Keratinocyte (primary cell): ENCODE results near the gene FSTL1. TPM values are rescaled to one million over a fixed set of nuclear protein-coding genes. Genes with fewer than 3 reads are reported as not detected.

ENCODE experiments used
- DNase-seq: peaks from one replicate; pipeline ENCODE4 v3.0.0-alpha.2; 2011; ENCODE audit warnings: low read depth, missing footprints, low spot score
- FAIRE-seq: peaks from 2 replicates; lab custom pipeline; 2011; peaks lifted over from hg19 to GRCh38; lab: Jason Lieb, UNC
- H2AFZ ChIP-seq: 2 replicates; pipeline ENCODE4 v1.6.0; 2012; ENCODE audit warnings: low read length, control low read depth, inconsistent platforms; ENCODE audit not compliant: control insufficient read depth
- H3K27ac ChIP-seq: 2 replicates; pipeline ENCODE4 v1.5.1; 2011; ENCODE audit warnings: low read length; ENCODE audit not compliant: control insufficient read depth, insufficient read depth
- H3K27me3 ChIP-seq: 3 replicates; pipeline ENCODE4 v1.6.0; 2011; ENCODE audit warnings: low read length; ENCODE audit not compliant: control insufficient read depth, insufficient read depth; ENCODE audit errors: extremely low read depth
- H3K36me3 ChIP-seq, 2 experiments: 2 replicates in 1 of 2; 3 replicates in 1 of 2; pipeline ENCODE4 v1.5.1; 2011; ENCODE audit warnings: low read length in 2 of 2, mild to moderate bottlenecking in 1 of 2; ENCODE audit not compliant: control insufficient read depth in 2 of 2, insufficient read depth in 2 of 2; ENCODE audit errors: extremely low read depth in 1 of 2
- H3K4me1 ChIP-seq: 3 replicates; pipeline ENCODE4 v1.5.1; 2011; ENCODE audit warnings: low read length; ENCODE audit not compliant: control insufficient read depth, insufficient read depth; ENCODE audit errors: extremely low read depth
- H3K4me2 ChIP-seq: 3 replicates; pipeline ENCODE4 v1.6.0; 2011; ENCODE audit warnings: low read depth, low read length; ENCODE audit not compliant: control insufficient read depth, insufficient read depth; ENCODE audit errors: extremely low read depth
- H3K4me3 ChIP-seq, 3 experiments: fragments of 200-600 bp in 1 of 3; sonication (generic) in 1 of 3; 2 replicates in 2 of 3; 3 replicates in 1 of 3; pipeline ENCODE4 v1.5.1; 2011 to 2016; ENCODE audit warnings: low read length in 3 of 3, mild to moderate bottlenecking in 3 of 3, control low read depth in 2 of 3, inconsistent platforms in 1 of 3, low read depth in 1 of 3, mixed read lengths in 1 of 3, mixed run types in 1 of 3, moderate library complexity in 1 of 3; ENCODE audit not compliant: control insufficient read depth in 2 of 3, insufficient read depth in 2 of 3; ENCODE audit errors: extremely low read depth in 1 of 3
- H3K79me2 ChIP-seq: 2 replicates; pipeline ENCODE4 v1.6.0; 2012; ENCODE audit warnings: low read length; ENCODE audit not compliant: control insufficient read depth, insufficient read depth
- H3K9ac ChIP-seq: 3 replicates; pipeline ENCODE4 v1.6.0; 2011; ENCODE audit warnings: low read length; ENCODE audit not compliant: control insufficient read depth, insufficient read depth; ENCODE audit errors: extremely low read depth
- H3K9me1 ChIP-seq: 3 replicates; pipeline ENCODE4 v1.6.0; 2011; ENCODE audit warnings: low read length; ENCODE audit not compliant: control insufficient read depth, insufficient read depth; ENCODE audit errors: extremely low read depth
- H3K9me3 ChIP-seq: 2 replicates; pipeline ENCODE4 v1.5.1; 2012; ENCODE audit warnings: low read depth, low read length; ENCODE audit not compliant: control insufficient read depth
- H4K20me1 ChIP-seq: 3 replicates; pipeline ENCODE4 v1.6.0; 2011; ENCODE audit warnings: low read length; ENCODE audit not compliant: control insufficient read depth, insufficient read depth; ENCODE audit errors: extremely low read depth
- EZH2 ChIP-seq: IDR thresholded peaks from one replicate; pipeline ENCODE4 v1.6.1; 2012; ENCODE audit warnings: inconsistent platforms, mild to moderate bottlenecking, low read length, moderate library complexity
- dilution Hi-C: fragments of 300-500 bp; cut with MboI; formaldehyde crosslinking; loops from one replicate; pipeline ENCODE4 v1.7.0; 2020; ENCODE audit warnings: low sequenced_read_pairs; ENCODE audit not compliant: extremely low pct_ligation_motif_present
- polyA plus RNA-seq, 5 experiments: library from polyadenylated mRNA; depleted of rRNA in 3 of 5; stranded (reverse) in 3 of 5; stranded (forward) in 1 of 5; unstranded in 1 of 5; fragments of >200 nt; gene quantifications; 1 replicate in 1 of 5; 2 replicates in 3 of 5; 3 replicates in 1 of 5; pipeline versions ENCODE4 v1.2.1 to v1.2.3, GENCODE V29; 2011 to 2012; ENCODE audit warnings: missing spikeins in 2 of 5, low read depth in 1 of 5, low replicate concordance in 1 of 5
- TF ChIP-seq, protein P1 (sequence below), 3 experiments: IDR thresholded peaks in 1 of 3; conservative IDR thresholded peaks in 1 of 3; optimal IDR thresholded peaks in 1 of 3; 2 replicates in 2 of 3; 3 replicates in 1 of 3; pipeline versions ENCODE3 to v1.5.1; 2011; ENCODE audit warnings: low read length in 3 of 3, mild to moderate bottlenecking in 3 of 3, moderate library complexity in 2 of 3, control low read depth in 1 of 3, inconsistent platforms in 1 of 3; ENCODE audit not compliant: insufficient read depth in 2 of 3; ENCODE audit errors: extremely low read depth in 1 of 3

Gene FSTL1
- polyA plus RNA-seq, 1 donor (not counting 4 experiments of a cell fraction or from before 2014, with no cell fraction given) = 59.0 TPM

DNA sequence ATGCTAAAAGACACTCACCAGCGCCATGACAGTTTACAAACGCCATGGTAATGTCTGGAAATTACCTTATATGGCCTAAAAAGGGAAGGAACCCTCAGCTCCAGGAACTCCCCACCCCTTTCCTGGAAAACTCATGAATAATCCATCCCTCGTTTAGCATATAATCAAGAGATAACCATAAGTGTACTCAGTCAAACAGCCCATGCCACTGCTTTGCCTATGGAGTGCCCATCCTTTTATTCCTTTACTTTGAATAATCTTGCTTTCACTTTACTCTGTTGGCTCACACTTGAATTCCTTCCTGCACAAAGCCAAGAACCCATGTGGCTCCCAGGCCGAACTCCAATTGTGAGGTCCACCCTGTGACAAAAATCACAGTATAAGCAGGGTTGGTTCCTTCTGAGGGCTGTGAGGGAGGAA lies 19.1 kb upstream of the FSTL1 start:
- H3K4me2 ChIP-seq = peak overlapping the region; percentile 67
- H3K79me2 ChIP-seq = no peaks in the 10 kb centered on the region
- H3K9ac ChIP-seq = no peak overlapping the region
- no peak for DNase-seq
- peak overlapping the region in 1 of 3 experiments; percentile 22 for H3K4me3 ChIP-seq
- no peaks in the 10 kb centered on the region for H3K9me3 ChIP-seq
- H3K9me1 ChIP-seq = no peaks in the 10 kb centered on the region
- FAIRE-seq = no peak
- peak overlapping the region; percentile 50 for H3K27ac ChIP-seq
- peak overlapping the region; percentile 34 for H2AFZ ChIP-seq
- H3K27me3 ChIP-seq = no peaks in the 10 kb centered on the region
- dilution Hi-C loops = no loop called here
- no peaks in the 10 kb centered on the region for H4K20me1 ChIP-seq
- TF ChIP-seq, protein P1, sequence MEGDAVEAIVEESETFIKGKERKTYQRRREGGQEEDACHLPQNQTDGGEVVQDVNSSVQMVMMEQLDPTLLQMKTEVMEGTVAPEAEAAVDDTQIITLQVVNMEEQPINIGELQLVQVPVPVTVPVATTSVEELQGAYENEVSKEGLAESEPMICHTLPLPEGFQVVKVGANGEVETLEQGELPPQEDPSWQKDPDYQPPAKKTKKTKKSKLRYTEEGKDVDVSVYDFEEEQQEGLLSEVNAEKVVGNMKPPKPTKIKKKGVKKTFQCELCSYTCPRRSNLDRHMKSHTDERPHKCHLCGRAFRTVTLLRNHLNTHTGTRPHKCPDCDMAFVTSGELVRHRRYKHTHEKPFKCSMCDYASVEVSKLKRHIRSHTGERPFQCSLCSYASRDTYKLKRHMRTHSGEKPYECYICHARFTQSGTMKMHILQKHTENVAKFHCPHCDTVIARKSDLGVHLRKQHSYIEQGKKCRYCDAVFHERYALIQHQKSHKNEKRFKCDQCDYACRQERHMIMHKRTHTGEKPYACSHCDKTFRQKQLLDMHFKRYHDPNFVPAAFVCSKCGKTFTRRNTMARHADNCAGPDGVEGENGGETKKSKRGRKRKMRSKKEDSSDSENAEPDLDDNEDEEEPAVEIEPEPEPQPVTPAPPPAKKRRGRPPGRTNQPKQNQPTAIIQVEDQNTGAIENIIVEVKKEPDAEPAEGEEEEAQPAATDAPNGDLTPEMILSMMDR (optimal IDR thresholded peaks at IDR 0.05 in 1 of 3, IDR thresholded peaks at IDR 0.05 in 1 of 3, conservative IDR thresholded peaks at IDR 0.05 in 1 of 3; ENCODE audit: extremely low read depth in 1 of 3, insufficient read depth in 2 of 3, low read length in 3 of 3) = no peak
- no peak for TF ChIP-seq EZH2
- peaks cover 36% of the 10 kb centered on the region for H3K4me1 ChIP-seq
- H3K36me3 ChIP-seq = no peaks in the 10 kb centered on the region

DNA sequence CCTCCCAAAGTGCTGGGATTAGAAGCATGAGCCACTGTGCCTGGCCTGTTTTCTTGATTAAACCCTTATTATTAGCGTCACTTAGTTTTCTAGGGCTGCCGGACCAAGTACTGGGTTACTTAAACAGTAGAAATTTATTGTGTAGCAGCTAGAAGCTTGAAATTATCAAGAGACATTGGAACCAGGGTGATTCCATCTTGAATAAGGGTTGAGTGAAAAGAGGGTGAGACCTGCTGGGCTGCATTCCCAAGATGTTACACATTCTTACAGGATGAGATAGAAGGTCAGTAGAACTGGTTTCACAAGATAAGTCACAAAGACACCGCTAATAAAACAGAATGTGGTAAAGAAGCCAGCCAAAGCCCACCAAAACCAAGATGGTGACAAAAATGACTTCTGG lies 18.6 kb upstream of the FSTL1 start:
- no peak for TF ChIP-seq EZH2
- TF ChIP-seq, protein P1 (optimal IDR thresholded peaks at IDR 0.05 in 1 of 3, IDR thresholded peaks at IDR 0.05 in 1 of 3, conservative IDR thresholded peaks at IDR 0.05 in 1 of 3; ENCODE audit: extremely low read depth in 1 of 3, insufficient read depth in 2 of 3, low read length in 3 of 3) = no peak
- peak overlapping the region; percentile 34 for H2AFZ ChIP-seq
- H3K4me3 ChIP-seq = peak overlapping the region in 1 of 3 experiments; percentile 22
- peak; percentile 96 for FAIRE-seq
- H3K36me3 ChIP-seq = no peaks in the 10 kb centered on the region
- H3K27me3 ChIP-seq = no peaks in the 10 kb centered on the region
- no peaks in the 10 kb centered on the region for H3K79me2 ChIP-seq
- no peaks in the 10 kb centered on the region for H3K9me3 ChIP-seq
- peak overlapping the region; percentile 65 for H3K27ac ChIP-seq
- peak overlapping the region; percentile 67 for H3K4me2 ChIP-seq
- H4K20me1 ChIP-seq = no peaks in the 10 kb centered on the region
- peaks cover 36% of the 10 kb centered on the region for H3K4me1 ChIP-seq
- no peak overlapping the region for H3K9ac ChIP-seq
- DNase-seq = peak; percentile 54
- no peaks in the 10 kb centered on the region for H3K9me1 ChIP-seq
- dilution Hi-C loops = no loop called here
